ENCODE measurements around the gene FFAR1. TPM values are rescaled to one million over a fixed set of nuclear protein-coding genes. Genes with fewer than 3 reads are reported as not detected.

Gene FFAR1
- total and polyA plus RNA-seq, 2 experiments from 2014 or later: not detected

DNA sequence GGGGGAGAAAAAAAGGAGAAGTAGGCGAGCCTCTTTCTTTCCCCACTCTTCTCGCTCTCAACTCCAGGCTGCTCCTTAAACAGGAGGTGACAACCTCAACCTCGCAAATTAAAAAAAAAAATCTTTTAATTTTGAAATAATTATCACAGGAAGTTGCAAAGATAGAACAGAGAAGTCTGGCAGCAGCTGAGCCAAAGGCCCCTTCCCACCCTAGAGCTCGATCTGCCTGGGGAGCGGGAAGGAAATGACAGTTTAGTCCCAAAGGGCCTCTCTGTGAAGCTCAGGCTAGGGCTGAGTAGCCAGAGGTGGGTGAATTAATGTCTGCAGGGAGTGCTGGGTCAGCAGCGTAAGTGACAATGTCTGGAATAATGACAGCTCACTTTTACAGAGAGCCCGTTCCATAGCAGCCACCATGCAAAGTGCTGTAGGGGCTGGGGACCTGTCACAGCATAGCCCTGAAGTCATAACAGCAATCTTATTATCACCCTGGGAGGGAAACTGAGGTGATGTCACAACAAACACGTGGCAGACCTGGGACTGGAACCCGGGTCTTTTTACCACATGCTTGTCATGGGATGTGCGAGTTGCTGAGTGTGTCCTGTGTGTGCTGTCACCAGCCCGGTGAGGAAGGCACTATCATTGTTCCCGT lies 27.5 kb upstream of the FFAR1 start:
- no peak overlapping the region for H3K4me2 ChIP-seq
- no peaks in the 10 kb centered on the region for H3K27me3 ChIP-seq (ENCODE audit: insufficient read depth)
- no peak overlapping the region for H3K27ac ChIP-seq (ENCODE audit: low read depth)
- no peaks in the 10 kb centered on the region for H3K36me3 ChIP-seq (ENCODE audit: insufficient read depth)
- H3F3A ChIP-seq (replicated peaks; ENCODE audit: low read depth): no peaks in the 10 kb centered on the region
- H3K4me1 ChIP-seq (ENCODE audit: insufficient read depth): no peaks in the 10 kb centered on the region
- no peak overlapping the region for H3K4me3 ChIP-seq
- H4K20me1 ChIP-seq (replicated peaks; ENCODE audit: insufficient read depth): no peaks in the 10 kb centered on the region
- no peak overlapping the region for H2AFZ ChIP-seq
- DNase-seq (ENCODE audit: low spot score) (no peak), ATAC-seq (no peak)
- peaks cover 6% of the 10 kb centered on the region for H3K27me3 Mint-ChIP-seq (ENCODE audit: insufficient read depth, low read depth, poor library complexity)
- no peaks in the 10 kb centered on the region for H3K36me3 Mint-ChIP-seq (ENCODE audit: low read depth)
- H3K27ac Mint-ChIP-seq: no peak overlapping the region
- TF ChIP-seq EZH2 (IDR thresholded peaks at IDR 0.05; ENCODE audit: low read depth, unreplicated experiment) (no peak), CREB1 (CRISPR knock-in tag; IDR thresholded peaks at IDR 0.05; ENCODE audit: low read depth) (no peak), JUNB (IDR thresholded peaks at IDR 0.05; ENCODE audit: unreplicated experiment) (no peak), POLR2AphosphoS5 (IDR thresholded peaks at IDR 0.05; ENCODE audit: low read depth) (no peak), EZH2phosphoT487 (IDR thresholded peaks at IDR 0.05; ENCODE audit: unreplicated experiment) (no peak)
- H3K9me3 Mint-ChIP-seq: peaks cover 9% of the 10 kb centered on the region; the same call in 2 of the 3 replicates
- H3K9me2 ChIP-seq (ENCODE audit: insufficient read depth): no peaks in the 10 kb centered on the region
- no peaks in the 10 kb centered on the region for H3K79me2 ChIP-seq (replicated peaks; ENCODE audit: insufficient read depth)
- H3K4me3 Mint-ChIP-seq: no peak overlapping the region
- peaks cover 2% of the 10 kb centered on the region; the same call in 1 of the 3 replicates for H3K4me1 Mint-ChIP-seq

DNA sequence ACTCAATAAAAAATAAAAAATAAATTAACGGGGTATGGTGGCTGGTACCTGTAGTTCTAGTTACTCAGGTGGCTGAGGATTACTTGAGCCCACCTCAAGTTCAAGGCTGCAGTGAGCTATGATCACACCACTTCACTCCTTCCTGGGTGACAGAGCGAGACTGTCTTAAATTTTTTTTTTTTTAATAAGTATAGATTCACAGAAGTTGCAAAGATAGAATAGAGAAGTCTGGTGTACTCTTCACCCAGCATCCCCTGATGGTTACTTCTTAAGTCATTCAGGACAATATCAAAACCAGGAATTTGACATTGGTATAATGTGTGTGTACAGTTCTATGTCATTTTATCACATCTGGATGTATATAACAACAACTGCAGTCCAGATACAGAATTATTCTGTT lies 26.4 kb upstream of the FFAR1 start:
- no peaks in the 10 kb centered on the region for H4K20me1 ChIP-seq (replicated peaks; ENCODE audit: insufficient read depth)
- TF ChIP-seq, protein P1, sequence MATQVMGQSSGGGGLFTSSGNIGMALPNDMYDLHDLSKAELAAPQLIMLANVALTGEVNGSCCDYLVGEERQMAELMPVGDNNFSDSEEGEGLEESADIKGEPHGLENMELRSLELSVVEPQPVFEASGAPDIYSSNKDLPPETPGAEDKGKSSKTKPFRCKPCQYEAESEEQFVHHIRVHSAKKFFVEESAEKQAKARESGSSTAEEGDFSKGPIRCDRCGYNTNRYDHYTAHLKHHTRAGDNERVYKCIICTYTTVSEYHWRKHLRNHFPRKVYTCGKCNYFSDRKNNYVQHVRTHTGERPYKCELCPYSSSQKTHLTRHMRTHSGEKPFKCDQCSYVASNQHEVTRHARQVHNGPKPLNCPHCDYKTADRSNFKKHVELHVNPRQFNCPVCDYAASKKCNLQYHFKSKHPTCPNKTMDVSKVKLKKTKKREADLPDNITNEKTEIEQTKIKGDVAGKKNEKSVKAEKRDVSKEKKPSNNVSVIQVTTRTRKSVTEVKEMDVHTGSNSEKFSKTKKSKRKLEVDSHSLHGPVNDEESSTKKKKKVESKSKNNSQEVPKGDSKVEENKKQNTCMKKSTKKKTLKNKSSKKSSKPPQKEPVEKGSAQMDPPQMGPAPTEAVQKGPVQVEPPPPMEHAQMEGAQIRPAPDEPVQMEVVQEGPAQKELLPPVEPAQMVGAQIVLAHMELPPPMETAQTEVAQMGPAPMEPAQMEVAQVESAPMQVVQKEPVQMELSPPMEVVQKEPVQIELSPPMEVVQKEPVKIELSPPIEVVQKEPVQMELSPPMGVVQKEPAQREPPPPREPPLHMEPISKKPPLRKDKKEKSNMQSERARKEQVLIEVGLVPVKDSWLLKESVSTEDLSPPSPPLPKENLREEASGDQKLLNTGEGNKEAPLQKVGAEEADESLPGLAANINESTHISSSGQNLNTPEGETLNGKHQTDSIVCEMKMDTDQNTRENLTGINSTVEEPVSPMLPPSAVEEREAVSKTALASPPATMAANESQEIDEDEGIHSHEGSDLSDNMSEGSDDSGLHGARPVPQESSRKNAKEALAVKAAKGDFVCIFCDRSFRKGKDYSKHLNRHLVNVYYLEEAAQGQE (IDR thresholded peaks at IDR 0.05; ENCODE audit: unreplicated experiment): no peak
- TF ChIP-seq JUNB (IDR thresholded peaks at IDR 0.05; ENCODE audit: unreplicated experiment): no peak
- TF ChIP-seq STAT1 (IDR thresholded peaks at IDR 0.05; ENCODE audit: unreplicated experiment): no peak
- TF ChIP-seq CREB1 (CRISPR knock-in tag; IDR thresholded peaks at IDR 0.05; ENCODE audit: low read depth): no peak
- TF ChIP-seq ZNF331 (CRISPR knock-in tag; IDR thresholded peaks at IDR 0.05; ENCODE audit: low read depth): no peak
- no peak for TF ChIP-seq EZH2phosphoT487 (IDR thresholded peaks at IDR 0.05; ENCODE audit: unreplicated experiment)
- no peak for TF ChIP-seq POLR2AphosphoS5 (IDR thresholded peaks at IDR 0.05; ENCODE audit: low read depth)
- TF ChIP-seq EZH2 (IDR thresholded peaks at IDR 0.05; ENCODE audit: low read depth, unreplicated experiment): no peak
- TF ChIP-seq ZNF114 (CRISPR knock-in tag; IDR thresholded peaks at IDR 0.05): no peak
- TF ChIP-seq, protein P2, sequence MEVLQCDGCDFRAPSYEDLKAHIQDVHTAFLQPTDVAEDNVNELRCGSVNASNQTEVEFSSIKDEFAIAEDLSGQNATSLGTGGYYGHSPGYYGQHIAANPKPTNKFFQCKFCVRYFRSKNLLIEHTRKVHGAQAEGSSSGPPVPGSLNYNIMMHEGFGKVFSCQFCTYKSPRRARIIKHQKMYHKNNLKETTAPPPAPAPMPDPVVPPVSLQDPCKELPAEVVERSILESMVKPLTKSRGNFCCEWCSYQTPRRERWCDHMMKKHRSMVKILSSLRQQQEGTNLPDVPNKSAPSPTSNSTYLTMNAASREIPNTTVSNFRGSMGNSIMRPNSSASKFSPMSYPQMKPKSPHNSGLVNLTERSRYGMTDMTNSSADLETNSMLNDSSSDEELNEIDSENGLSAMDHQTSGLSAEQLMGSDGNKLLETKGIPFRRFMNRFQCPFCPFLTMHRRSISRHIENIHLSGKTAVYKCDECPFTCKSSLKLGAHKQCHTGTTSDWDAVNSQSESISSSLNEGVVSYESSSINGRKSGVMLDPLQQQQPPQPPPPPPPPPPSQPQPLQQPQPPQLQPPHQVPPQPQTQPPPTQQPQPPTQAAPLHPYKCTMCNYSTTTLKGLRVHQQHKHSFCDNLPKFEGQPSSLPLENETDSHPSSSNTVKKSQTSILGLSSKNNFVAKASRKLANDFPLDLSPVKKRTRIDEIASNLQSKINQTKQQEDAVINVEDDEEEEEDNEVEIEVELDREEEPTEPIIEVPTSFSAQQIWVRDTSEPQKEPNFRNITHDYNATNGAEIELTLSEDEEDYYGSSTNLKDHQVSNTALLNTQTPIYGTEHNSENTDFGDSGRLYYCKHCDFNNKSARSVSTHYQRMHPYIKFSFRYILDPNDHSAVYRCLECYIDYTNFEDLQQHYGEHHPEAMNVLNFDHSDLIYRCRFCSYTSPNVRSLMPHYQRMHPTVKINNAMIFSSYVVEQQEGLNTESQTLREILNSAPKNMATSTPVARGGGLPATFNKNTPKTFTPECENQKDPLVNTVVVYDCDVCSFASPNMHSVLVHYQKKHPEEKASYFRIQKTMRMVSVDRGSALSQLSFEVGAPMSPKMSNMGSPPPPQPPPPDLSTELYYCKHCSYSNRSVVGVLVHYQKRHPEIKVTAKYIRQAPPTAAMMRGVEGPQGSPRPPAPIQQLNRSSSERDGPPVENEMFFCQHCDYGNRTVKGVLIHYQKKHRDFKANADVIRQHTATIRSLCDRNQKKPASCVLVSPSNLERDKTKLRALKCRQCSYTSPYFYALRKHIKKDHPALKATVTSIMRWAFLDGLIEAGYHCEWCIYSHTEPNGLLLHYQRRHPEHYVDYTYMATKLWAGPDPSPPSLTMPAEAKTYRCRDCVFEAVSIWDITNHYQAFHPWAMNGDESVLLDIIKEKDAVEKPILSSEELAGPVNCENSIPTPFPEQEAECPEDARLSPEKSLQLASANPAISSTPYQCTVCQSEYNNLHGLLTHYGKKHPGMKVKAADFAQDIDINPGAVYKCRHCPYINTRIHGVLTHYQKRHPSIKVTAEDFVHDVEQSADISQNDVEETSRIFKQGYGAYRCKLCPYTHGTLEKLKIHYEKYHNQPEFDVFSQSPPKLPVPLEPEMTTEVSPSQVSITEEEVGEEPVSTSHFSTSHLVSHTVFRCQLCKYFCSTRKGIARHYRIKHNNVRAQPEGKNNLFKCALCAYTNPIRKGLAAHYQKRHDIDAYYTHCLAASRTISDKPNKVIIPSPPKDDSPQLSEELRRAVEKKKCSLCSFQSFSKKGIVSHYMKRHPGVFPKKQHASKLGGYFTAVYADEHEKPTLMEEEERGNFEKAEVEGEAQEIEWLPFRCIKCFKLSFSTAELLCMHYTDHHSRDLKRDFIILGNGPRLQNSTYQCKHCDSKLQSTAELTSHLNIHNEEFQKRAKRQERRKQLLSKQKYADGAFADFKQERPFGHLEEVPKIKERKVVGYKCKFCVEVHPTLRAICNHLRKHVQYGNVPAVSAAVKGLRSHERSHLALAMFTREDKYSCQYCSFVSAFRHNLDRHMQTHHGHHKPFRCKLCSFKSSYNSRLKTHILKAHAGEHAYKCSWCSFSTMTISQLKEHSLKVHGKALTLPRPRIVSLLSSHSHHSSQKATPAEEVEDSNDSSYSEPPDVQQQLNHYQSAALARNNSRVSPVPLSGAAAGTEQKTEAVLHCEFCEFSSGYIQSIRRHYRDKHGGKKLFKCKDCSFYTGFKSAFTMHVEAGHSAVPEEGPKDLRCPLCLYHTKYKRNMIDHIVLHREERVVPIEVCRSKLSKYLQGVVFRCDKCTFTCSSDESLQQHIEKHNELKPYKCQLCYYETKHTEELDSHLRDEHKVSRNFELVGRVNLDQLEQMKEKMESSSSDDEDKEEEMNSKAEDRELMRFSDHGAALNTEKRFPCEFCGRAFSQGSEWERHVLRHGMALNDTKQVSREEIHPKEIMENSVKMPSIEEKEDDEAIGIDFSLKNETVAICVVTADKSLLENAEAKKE (CRISPR knock-in tag; IDR thresholded peaks at IDR 0.05): no peak
- H3K27ac ChIP-seq (ENCODE audit: low read depth): no peak overlapping the region
- H3K27me3 Mint-ChIP-seq (ENCODE audit: insufficient read depth, low read depth, poor library complexity): peaks cover 2% of the 10 kb centered on the region
- peaks cover 9% of the 10 kb centered on the region; the same call in 2 of the 3 replicates for H3K9me3 Mint-ChIP-seq
- no peaks in the 10 kb centered on the region for H3K27me3 ChIP-seq (ENCODE audit: insufficient read depth)
- no peak overlapping the region for H3K4me2 ChIP-seq
- no peaks in the 10 kb centered on the region for H3K36me3 ChIP-seq (ENCODE audit: insufficient read depth)
- no peaks in the 10 kb centered on the region for H3K79me2 ChIP-seq (replicated peaks; ENCODE audit: insufficient read depth)
- no peaks in the 10 kb centered on the region for H3F3A ChIP-seq (replicated peaks; ENCODE audit: low read depth)
- H3K4me3 ChIP-seq: no peak overlapping the region
- no peak overlapping the region for H2AFZ ChIP-seq
- no peak for DNase-seq (ENCODE audit: low spot score)
- H3K27ac Mint-ChIP-seq: no peak overlapping the region
- H3K9me2 ChIP-seq (ENCODE audit: insufficient read depth): no peaks in the 10 kb centered on the region
- ATAC-seq: no peak
- peaks cover 2% of the 10 kb centered on the region; the same call in 1 of the 3 replicates for H3K4me1 Mint-ChIP-seq
- no peaks in the 10 kb centered on the region for H3K4me1 ChIP-seq (ENCODE audit: insufficient read depth)
- no peaks in the 10 kb centered on the region for H3K36me3 Mint-ChIP-seq (ENCODE audit: low read depth)
- H3K4me3 Mint-ChIP-seq: no peak overlapping the region
